PC-3 (cell line): ENCODE results near the gene DOCK4. TPM values are rescaled to one million over a fixed set of nuclear protein-coding genes. Genes with fewer than 3 reads are reported as not detected.
"Not testable (repeated sequence)": the region's sequence is repeated elsewhere in the genome, so short reads cannot be mapped to it uniquely, and the experiment has no call there.

ENCODE experiments used
- ATAC-seq: fragments of 200-7000 bp; cut with Tn5 transposase; 2 replicates; pipeline ENCODE4 v1.9.1; 2020; ENCODE audit warnings: mild to moderate bottlenecking, moderate library complexity
- BruUV-seq: library from RNA; stranded (reverse); fragments of 400-500 nt; replicated peaks from 2 replicates; lab custom pipeline; 2021; lab: Mats Ljungman, UMichigan
- CTCF ChIA-PET: fragments of 300-600 bp; sonication (Branson Sonifier 250); formaldehyde crosslinking; loops from one replicate; lab custom pipeline; 2022; ENCODE audit warnings: antibody characterized with exemption; lab: Charles Lee
- POLR2A ChIA-PET: fragments of 300-600 bp; sonication (Branson Sonifier 250); formaldehyde crosslinking; loops from one replicate; lab custom pipeline; 2022; ENCODE audit warnings: antibody characterized with exemption; ENCODE audit not compliant: unreplicated experiment; lab: Charles Lee
- DNase-seq: peaks from one replicate; pipeline ENCODE4 v3.0.0-alpha.2; 2015
- H2AFZ ChIP-seq: fragments of 300-600 bp; sonication (generic); 2 replicates; pipeline ENCODE4 v1.6.0; 2016; ENCODE audit warnings: antibody characterized with exemption, low read length
- H3F3A ChIP-seq: fragments of 300-600 bp; sonication (generic); one replicate; pipeline ENCODE4 v1.6.0; 2017; ENCODE audit warnings: antibody characterized with exemption, low read length, control low read depth, mild to moderate bottlenecking; ENCODE audit not compliant: unreplicated experiment
- H3K27ac ChIP-seq: fragments of 300-600 bp; sonication (generic); 2 replicates; pipeline ENCODE4 v1.5.1; 2016; ENCODE audit warnings: mild to moderate bottlenecking, low read length
- H3K27me3 ChIP-seq: fragments of 300-600 bp; sonication (generic); 2 replicates; pipeline ENCODE4 v1.6.1; 2016; ENCODE audit warnings: low read length, mixed read lengths
- H3K36me3 ChIP-seq: fragments of 300-600 bp; sonication (generic); 2 replicates; pipeline ENCODE4 v1.6.1; 2016; ENCODE audit warnings: low read depth, mixed run types, low read length, mixed read lengths
- H3K4me1 ChIP-seq: fragments of 300-600 bp; sonication (generic); 2 replicates; pipeline ENCODE4 v1.5.1; 2016; ENCODE audit warnings: low read length; ENCODE audit not compliant: insufficient read depth
- H3K4me2 ChIP-seq: fragments of 300-600 bp; sonication (generic); 2 replicates; pipeline ENCODE4 v1.6.0; 2016; ENCODE audit warnings: low read length
- H3K4me3 ChIP-seq: fragments of 300-600 bp; sonication (generic); 2 replicates; pipeline ENCODE4 v1.5.1; 2016; ENCODE audit warnings: mild to moderate bottlenecking, low read length, mixed read lengths
- H3K79me2 ChIP-seq: fragments of 300-600 bp; sonication (generic); 2 replicates; pipeline ENCODE4 v1.6.1; 2017; ENCODE audit warnings: low read length, mixed read lengths
- H3K9ac ChIP-seq: fragments of 300-600 bp; sonication (generic); 2 replicates; pipeline ENCODE4 v1.6.0; 2016; ENCODE audit warnings: mild to moderate bottlenecking, low read length
- H3K9me2 ChIP-seq: fragments of 300-600 bp; sonication (generic); replicated peaks from 2 replicates; pipeline ENCODE4 v1.6.1; 2016; ENCODE audit warnings: mixed run types, low read length, mixed read lengths
- H3K9me3 ChIP-seq: fragments of 300-600 bp; sonication (generic); 2 replicates; pipeline ENCODE4 v1.6.1; 2016; ENCODE audit warnings: low read length, mixed read lengths
- H4K20me1 ChIP-seq: fragments of 300-600 bp; sonication (generic); 2 replicates; pipeline ENCODE4 v1.6.1; 2016; ENCODE audit warnings: low read length, mixed read lengths
- CTCF ChIP-seq: fragments of 300-600 bp; sonication (generic); conservative IDR thresholded peaks from 2 replicates; pipeline ENCODE4 v1.5.1; 2017; ENCODE audit warnings: antibody characterized with exemption, low read depth, mild to moderate bottlenecking, low read length
- EZH2 ChIP-seq: fragments of 300-600 bp; sonication (generic); IDR thresholded peaks from one replicate; pipeline ENCODE4 v1.6.1; 2017; ENCODE audit warnings: antibody characterized with exemption, mild to moderate bottlenecking, low read length; ENCODE audit not compliant: unreplicated experiment
- EZH2phosphoT487 ChIP-seq: fragments of 300-600 bp; sonication (generic); IDR thresholded peaks from 2 replicates; pipeline ENCODE4 v1.6.1; 2018; ENCODE audit warnings: mild to moderate bottlenecking, antibody characterized with exemption, low read length, borderline replicate concordance
- intact Hi-C: fragments of 100-400 bp; cut with micrococcal nuclease; formaldehyde crosslinking; loops from 2 replicates; pipeline ENCODE4 v1.9.0; 2023
- total RNA-seq: library from RNA; depleted of rRNA; stranded (reverse); fragments of >200 nt; gene quantifications from 2 replicates; pipeline ENCODE4 v1.2.3, GENCODE V29; 2014

The DOCK4 gene
- total RNA-seq, 1 experiment from 2014 or later, result 25.4 TPM

GRCh38 chr7:112252691-112253090 lies 46.5 kb upstream of the DOCK4 start:
- Histone ChIP-seq H3K4me2 (no peak overlapping the region), H3K9me2 (no peaks in the 10 kb centered on the region), H2AFZ (no peak overlapping the region), H3K79me2 (no peaks in the 10 kb centered on the region), H3K36me3 (no peaks in the 10 kb centered on the region), H3K27me3 (no peaks in the 10 kb centered on the region), H4K20me1 (no peaks in the 10 kb centered on the region), H3K27ac (no peak overlapping the region), H3K9ac (no peak overlapping the region), H3K9me3 (no peaks in the 10 kb centered on the region), H3K4me1 (peaks cover 6% of the 10 kb centered on the region; the same call in 1 of the 2 replicates), H3F3A (no peaks in the 10 kb centered on the region), H3K4me3 (no peak overlapping the region)
- intact Hi-C loops, result no loop called here
- ATAC-seq (no peak), DNase-seq (no peak)
- CTCF ChIA-PET, result no interaction called here
- BruUV-seq, result no TSS peak
- TF ChIP-seq CTCF (no peak), EZH2phosphoT487 (no peak), EZH2 (no peak)
- POLR2A ChIA-PET, result no interaction called here

DNA sequence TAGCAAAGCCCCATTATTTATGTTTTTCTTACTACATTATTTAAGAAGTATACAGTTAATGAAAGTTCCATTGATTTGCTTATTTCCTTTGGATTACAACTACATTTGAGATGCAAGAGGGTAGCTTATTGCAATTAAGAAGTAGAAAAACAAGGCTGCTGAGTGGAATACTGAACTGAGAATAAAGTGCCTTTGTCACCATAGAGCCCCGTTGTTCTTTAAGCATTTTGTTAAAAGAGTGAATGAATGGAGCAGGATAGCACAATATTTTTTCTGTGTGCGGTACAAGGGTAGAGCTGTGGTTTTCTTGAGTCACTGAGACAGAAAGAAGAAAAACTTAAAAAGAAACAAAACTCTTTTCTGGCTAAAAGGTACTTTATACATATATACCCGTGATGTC lies 45.9 kb upstream of the DOCK4 start:
- intact Hi-C loops, result no loop called here
- Histone ChIP-seq H3K4me1 (peaks cover 3% of the 10 kb centered on the region; the same call in 1 of the 2 replicates), H3K79me2 (no peaks in the 10 kb centered on the region), H4K20me1 (no peaks in the 10 kb centered on the region), H3K27ac (no peak overlapping the region), H3K9ac (no peak overlapping the region), H3K27me3 (no peaks in the 10 kb centered on the region), H3K9me3 (no peaks in the 10 kb centered on the region), H3K4me3 (no peak overlapping the region), H3K9me2 (no peaks in the 10 kb centered on the region), H2AFZ (no peak overlapping the region), H3F3A (no peaks in the 10 kb centered on the region), H3K36me3 (no peaks in the 10 kb centered on the region), H3K4me2 (no peak overlapping the region)
- DNase-seq (no peak), ATAC-seq (no peak)
- BruUV-seq, result no TSS peak
- TF ChIP-seq EZH2 (no peak), CTCF (no peak), EZH2phosphoT487 (no peak)
- ChIA-PET CTCF (no interaction called here), POLR2A (no interaction called here)

- BruUV-seq, H4K20me1 ChIP-seq, intact Hi-C loops, H3K9me2 ChIP-seq, POLR2A ChIA-PET, CTCF ChIA-PET, ATAC-seq, H3K4me1 ChIP-seq, H3F3A ChIP-seq, H3K4me3 ChIP-seq, H2AFZ ChIP-seq, H3K36me3 ChIP-seq, H3K9ac ChIP-seq, H3K27me3 ChIP-seq, H3K79me2 ChIP-seq, H3K9me3 ChIP-seq, H3K27ac ChIP-seq, H3K4me2 ChIP-seq, DNase-seq: not testable (repeated sequence)
Observed at GRCh38 chr7:112249967-112250366, 43.8 kb upstream of the DOCK4 start.
